Coronary artery (tissue), 2 donors: ENCODE results near the gene AFF3.
"Not testable (repeated sequence)": the region's sequence is repeated elsewhere in the genome, so short reads cannot be mapped to it uniquely, and the experiment has no call there.

Source experiments
- DNase-seq: peaks from one replicate; pipeline ENCODE4 v3.0.0-alpha.2; 2017; ENCODE audit warnings: low spot score
- H3K27ac ChIP-seq, 2 donors: fragments of 200-600 bp; sonication (generic); one replicate each; pipeline ENCODE4 v1.5.1; 2016 to 2019
- H3K4me3 ChIP-seq: fragments of 200-600 bp; sonication (generic); 2 replicates; pipeline ENCODE4 v1.5.1; 2016; ENCODE audit warnings: mild to moderate bottlenecking, moderate library complexity
- CTCF ChIP-seq: fragments of 200-600 bp; sonication (generic); IDR thresholded peaks from one replicate; pipeline ENCODE4 v1.5.1; 2019; ENCODE audit warnings: antibody characterized with exemption

AFF3 gene

DNA sequence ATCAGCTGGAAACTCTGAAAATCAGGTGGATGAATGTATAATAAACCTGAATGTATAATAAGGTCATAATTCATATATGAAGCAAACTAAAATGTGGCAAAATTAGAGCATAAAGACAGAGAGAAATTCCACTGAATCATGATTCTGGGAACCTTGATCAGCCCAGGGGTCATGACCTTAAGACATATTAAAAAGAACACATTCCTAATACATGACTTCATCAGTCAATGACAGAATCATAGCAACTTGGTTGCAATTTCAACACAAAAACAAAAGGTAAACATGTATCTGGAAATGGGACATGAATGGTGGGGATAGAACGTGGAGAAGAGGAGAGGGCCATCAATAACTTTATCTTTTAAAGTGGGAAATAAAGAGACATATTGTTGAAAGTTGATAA, 17.6 kb downstream of the AFF3 start:
- Histone ChIP-seq H3K27ac (no peak overlapping the region), H3K4me3 (no peak overlapping the region)
- no peak for TF ChIP-seq CTCF
- DNase-seq = no peak

GRCh38 chr2:100121124-100121718, 21.2 kb downstream of the AFF3 start:
- no peak overlapping the region for H3K27ac ChIP-seq
- TF ChIP-seq CTCF = no peak
- DNase-seq = no peak
- H3K4me3 ChIP-seq = no peak overlapping the region

DNA sequence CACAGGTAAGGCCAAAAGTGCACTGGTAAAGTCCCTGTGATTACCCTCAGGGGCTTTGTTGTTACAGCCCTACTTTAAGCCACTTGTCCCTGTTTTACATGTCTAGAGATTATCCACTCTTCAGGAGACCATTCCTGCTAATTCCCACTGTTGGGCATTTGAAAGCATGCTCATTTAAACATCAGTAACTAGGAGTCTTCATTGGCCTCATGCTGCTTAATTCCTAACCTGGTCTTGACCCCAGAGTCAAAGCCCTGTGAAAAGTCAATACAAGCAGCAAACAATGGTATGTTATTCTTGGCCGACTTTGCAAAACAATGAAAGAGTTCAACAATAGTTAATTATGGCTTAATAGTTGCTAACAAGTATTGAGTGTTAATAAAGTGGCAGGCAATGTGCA, 23.2 kb downstream of the AFF3 start:
- Histone ChIP-seq H3K4me3 (no peak overlapping the region), H3K27ac (no peak overlapping the region)
- no peak for TF ChIP-seq CTCF
- no peak for DNase-seq

GRCh38 chr2:100113990-100114433, 28.4 kb downstream of the AFF3 start:
- no peak for DNase-seq
- TF ChIP-seq CTCF = no peak
- Histone ChIP-seq H3K27ac (no peak overlapping the region), H3K4me3 (no peak overlapping the region)

- no peak overlapping the region for H3K4me3 ChIP-seq
- no peak overlapping the region for H3K27ac ChIP-seq
- no peak for TF ChIP-seq CTCF
- DNase-seq = no peak
These were observed 31.8 kb downstream of the AFF3 start for GRCh38 chr2:100110614-100111000.

GRCh38 chr2:100109986-100110613, 32.3 kb downstream of the AFF3 start:
- no peak overlapping the region for H3K4me3 ChIP-seq
- no peak for TF ChIP-seq CTCF
- no peak for DNase-seq
- no peak overlapping the region for H3K27ac ChIP-seq

DNA sequence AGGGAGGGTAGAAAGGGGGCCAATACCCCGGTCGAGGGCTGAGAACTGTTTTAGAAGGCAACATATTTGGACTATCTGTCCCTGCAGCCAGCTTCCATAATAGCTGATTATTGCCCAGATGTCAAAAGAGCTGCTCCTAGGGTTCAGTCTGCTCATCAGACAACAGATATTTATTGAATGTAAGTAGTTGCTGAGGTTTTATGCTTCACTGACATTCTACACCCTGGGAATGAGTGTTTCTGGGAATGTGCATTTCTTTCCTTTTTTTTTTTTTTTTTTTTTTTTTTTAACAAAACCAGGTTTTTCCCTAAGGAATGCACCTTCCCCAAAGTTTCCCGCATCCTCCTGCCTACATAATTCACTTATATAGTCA, 33.8 kb downstream of the AFF3 start:
- H3K4me3 ChIP-seq, DNase-seq, H3K27ac ChIP-seq: not testable (repeated sequence)
